Activated T-cell treated with anti-CD3 and anti-CD28 coated beads for 48 hours (primary cell): ENCODE data around the gene KCP.

Experiments
- DNase-seq: peaks from one replicate; pipeline ENCODE4 v3.0.0-alpha.2; 2020; ENCODE audit warnings: low read depth

Gene KCP

GRCh38 chr7:128939075-128939860 is 28.8 kb upstream of the KCP start:
- DNase-seq: no peak

GRCh38 chr7:128938544-128939074 is 28.1 kb upstream of the KCP start:
- no peak for DNase-seq

DNA sequence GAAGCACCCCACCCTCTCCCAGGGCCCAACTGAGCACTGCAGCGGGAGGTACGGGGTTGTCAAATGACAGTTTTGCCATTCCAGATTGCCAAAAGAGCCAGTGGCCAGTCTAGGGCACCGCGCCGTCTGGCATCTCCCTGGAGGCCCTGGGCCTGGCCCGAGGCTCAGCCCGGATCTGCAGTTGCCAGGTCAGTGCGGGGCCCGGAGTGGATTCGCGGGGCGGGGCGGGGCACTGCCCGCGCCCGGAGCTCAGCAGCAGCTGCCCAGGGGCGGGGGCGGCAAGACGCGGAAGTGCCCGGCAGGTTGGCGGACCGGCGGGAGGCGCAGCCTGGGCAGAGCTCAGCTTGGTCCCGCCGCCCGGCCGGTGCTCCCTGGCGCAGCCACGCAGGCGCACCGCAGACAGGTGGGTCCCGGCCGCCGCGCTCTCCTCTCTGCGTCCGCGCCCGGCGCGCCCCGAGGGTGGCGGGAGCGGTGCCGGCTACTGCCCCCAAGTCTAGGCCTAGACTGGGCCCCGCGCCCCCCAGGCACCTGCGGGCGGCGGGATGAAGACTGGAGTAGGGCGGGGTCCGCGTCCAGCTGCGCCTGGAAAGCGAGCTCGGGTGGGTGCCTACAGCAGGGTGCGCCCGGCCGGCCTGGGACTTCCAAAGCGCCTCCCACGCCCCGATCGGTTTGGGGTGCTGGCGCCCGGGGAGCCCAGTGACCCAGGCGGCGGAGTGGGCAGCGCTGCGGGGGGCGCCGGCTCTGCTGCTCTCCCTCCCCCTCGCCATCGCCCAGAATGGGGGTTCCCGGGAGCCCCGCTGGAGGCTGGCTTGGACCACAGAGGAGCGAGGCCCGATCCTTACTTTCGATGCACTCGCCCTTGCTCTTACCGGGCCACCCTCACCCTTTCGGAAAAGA is 27.4 kb upstream of the KCP start, which contains the start of gene IRF5:
TSS of gene IRF5 (plus strand) at position 281 of the 897 bp plus-strand sequence. CDS start 4,155 bp downstream, outside the sequence.
- no peak for DNase-seq

- DNase-seq: no peak
Measured at GRCh38 chr7:128937271-128937646, 26.8 kb upstream of the KCP start.

DNA sequence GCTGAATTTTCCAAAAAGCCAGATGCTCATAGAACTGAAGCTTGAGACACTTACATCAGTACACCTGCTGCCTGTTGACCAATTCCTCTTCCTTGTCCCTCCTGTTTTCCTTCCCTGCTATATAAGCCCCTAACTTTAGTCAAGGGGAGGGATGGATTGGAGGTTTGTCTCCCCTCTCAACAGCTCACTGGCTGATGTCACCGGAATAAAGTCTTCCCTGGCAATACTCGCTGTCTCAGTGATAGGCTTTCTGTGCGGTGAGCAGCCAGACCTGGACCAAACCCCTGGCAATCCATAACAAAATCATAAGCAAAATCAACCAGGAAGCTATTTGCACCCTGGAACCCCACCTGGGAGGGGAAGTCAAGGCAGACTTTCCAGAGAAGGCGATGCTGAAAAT is 26.3 kb upstream of the KCP start:
- DNase-seq: no peak

DNA sequence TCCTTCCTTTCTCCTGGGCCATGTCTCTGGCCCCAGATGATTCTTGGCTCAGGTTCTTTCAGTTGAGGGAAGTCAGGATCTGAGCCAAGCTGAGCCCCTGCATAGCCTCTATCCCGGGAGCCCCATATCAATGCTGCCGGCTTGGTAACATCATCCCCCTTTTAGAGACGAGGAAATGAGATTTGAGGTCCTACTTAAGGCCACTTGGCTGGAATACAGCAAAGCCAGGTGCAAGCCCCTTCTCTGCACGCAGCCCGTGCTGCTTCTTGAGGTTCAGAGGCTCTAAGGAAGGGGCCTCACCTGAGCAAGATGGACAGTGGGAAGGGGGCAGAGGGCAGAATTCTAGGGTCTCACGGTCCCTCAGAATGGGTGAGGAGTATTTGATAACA is 24.8 kb upstream of the KCP start:
- no peak for DNase-seq

DNA sequence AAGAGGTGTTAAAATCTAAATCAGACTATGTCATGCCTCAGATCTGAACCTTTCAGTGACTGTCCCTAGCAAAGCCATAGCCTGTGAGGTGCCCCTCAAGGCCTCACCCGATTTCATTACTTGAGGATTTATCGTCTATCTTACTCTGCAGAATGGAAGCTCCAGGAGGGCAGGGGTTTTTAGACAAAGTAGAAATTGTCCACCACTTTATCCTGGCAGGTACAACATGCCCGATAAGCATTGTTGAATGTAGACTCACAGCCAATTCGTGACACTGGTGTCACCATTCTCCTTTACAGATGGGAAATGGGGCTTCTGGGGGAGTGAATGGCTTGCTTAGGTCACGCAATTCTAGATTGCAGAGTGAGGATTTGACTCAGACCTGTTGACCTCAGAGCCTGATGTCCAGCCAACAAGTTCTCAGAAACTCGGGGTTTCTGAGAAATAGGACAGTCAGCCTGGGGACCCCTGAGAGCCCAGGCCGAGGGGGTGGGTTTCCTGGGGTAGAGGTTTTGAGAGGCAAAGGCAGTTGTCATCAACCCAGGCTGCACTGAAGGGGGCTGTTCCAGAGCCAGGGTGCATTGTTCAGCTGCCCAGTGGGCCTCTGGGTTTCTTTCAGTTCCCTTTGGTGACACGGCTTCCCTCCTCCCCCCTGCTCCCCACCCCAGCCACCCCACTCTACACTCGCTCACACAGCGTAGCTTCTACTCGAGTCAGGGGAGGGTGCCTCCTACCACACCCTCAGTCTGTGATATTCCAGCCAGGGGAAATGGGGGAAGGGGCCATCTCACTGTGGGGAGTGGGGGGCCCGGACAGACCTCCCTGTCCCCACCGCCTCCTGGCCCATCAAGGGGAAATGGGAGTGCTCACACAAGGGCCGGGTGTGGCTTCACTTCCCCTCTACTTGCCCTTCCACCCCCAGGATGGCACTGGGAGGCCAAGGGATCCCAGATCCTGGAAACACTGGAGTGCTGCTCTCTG is 24.1 kb upstream of the KCP start:
- no peak for DNase-seq

DNA sequence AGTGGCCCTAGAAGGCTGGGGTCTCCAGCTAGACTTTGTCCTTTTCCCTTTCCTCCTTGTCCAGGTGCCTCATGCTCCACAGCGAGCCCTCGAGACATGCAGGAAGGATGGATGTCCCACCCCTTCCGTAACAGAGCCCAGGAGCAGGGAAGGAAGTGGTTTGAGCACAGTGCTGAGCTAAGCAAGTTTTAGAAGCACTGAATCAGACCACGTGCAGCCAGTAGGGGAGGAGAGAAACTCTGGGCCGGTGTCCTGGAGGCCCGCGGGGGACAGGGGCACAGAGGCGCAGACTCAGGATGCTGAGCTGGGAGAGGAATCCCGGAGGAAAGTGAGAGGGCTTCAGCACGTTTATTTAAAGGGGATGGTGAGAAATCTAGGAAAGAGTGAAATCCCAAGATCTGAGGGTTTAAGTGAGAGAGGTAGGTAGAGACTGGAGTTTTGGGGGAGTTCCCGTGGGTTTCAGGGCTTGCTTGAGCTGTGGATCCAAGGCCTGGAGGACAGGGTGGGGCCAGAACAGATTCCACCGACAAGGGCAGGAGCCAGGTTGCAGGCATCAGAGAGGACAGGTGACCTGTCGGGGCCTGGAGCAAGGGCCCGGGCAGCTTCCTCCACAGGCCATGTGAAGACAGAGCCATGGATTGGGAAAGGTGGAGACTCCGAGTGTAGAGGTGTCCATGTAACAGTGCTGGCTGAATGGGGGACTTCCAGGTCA is 22.8 kb upstream of the KCP start:
- no peak for DNase-seq

DNA sequence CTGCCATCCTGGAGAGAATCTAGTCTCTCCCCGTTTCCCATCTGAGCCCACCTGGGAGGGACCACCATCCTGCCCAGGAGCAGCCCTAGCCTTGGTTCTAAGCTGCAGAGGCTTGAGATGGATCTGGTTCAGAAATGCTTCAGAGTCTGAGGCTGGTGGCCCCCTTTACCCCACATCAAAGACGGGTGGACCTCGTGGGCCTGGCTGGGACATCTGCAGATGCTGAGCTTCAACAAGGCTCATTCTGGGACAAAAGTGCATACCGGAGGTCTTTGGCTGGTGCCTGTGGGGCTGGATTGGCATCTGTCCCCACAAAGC is 22.3 kb upstream of the KCP start:
- no peak for DNase-seq

- DNase-seq: no peak
Measured at GRCh38 chr7:128931965-128932861, 21.7 kb upstream of the KCP start.

DNA sequence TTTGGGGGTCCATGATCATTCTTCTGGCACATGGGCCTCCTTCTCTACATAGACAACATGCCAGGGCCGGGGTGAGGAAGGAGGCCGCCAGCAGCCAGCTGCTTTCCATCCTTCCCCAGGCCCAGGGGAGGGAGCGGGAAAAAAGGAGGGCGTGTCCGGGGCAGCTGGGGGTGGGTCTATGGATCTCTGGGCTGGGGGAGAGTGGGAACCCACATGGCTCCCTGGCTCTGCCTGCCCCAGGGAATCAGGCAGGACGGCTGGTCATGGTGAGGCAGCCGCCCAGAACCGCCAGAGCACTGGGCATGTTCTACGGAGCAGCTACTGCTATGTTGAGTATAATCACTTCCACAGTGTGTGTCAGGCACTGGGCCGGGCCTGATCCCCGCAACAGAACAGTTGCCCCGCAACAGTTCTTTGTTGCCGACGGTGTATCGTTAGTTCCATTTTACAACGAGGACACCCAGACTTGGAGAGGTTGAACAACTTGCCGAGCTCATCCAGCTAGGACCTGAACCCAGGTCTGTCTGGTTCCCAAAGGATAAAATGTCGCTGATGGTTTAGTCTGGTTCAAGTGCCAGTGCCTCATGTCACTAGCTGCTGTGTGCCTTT is 20.8 kb upstream of the KCP start:
- no peak for DNase-seq

GRCh38 chr7:128928882-128929788 is 18.6 kb upstream of the KCP start:
- DNase-seq: no peak

DNA sequence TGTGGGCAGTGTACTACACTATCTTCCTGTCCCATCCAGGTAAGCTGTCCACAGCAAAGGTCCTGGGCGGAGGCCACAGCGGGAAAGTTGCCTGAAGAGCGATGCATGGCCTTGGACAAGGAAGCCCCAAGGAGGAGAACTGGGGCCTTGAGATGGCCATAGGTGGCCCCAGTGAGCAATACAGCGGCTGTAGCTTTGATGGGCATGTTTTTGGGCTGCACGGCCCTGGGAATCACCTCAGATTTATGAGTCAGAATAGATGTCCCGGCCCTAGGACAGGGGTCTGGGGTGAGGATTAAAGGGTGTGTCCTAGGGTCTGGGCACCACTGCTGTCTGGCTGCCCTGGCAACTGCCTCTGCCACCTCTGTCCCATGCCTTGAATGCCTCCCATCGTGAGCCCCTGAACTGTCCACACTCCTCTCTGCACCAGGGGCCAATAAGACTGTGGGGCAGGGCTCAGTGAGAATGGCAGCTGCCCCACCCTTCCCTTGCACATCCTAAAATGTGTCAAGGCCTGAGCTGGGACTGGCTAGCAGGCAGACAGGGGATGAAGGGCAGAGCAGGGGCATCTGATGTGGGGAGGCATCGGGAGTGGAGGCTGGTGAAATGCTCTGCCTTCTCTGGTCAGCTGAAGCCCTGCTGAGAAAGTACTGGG is 17.8 kb upstream of the KCP start:
- no peak for DNase-seq

DNA sequence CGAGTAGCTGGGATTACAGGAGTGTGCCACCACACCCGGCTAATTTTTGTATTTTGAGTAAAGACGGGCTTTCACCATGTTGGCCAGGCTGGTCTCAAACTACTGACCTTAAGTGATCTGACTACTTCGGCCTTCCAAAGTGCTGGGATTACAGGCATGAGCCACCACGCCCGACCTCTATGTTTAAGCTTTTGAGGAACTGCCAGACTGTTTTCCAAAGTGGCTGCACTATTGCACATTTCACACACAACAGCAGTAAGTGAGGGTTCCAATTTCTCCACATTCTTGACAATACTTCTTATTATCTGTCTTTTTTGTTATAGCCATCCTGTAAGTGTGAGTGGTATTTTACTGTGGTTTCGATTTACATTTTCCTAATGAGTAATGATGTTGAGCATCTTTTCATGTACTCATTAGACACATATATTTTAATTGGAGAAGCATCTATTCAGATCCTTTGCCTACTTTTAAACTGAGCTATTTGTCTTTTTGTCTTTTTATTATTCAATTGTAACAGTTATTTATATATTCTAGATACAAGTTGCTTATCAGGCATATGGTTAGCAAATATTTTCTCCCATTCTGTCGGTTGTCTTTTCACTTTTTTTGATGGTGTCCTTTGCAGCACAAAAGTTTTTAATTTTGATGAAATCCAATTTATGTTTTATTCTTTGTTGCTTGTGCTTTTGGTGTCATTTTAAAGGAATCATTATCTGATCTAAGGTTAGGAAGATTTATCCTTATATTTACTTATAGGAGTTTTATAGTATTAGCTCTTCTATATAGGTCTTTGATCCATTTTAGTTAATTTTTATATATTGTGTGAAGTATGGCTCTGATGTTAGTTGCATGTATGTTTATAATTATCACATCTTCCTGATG is 14.4 kb upstream of the KCP start:
- DNase-seq: no peak

DNA sequence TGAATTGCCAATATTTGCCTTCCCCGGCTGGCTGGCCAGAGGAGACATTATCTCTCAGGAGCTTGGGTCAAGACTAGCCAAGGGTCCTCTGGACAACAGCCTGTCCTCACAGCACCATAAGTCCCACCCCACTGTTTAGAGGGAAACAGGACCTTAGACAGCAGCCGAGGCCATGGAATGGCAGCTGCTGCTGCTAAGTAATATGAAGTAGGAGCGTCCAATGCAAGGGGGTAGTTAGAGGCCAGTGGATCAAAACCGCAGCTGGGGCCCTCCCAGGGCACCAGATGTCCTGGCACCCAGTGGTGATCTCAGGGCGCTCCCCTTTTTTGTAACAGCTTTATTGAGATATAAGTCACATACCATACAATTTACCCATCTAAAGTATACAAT is 12.9 kb upstream of the KCP start:
- DNase-seq: no peak

DNA sequence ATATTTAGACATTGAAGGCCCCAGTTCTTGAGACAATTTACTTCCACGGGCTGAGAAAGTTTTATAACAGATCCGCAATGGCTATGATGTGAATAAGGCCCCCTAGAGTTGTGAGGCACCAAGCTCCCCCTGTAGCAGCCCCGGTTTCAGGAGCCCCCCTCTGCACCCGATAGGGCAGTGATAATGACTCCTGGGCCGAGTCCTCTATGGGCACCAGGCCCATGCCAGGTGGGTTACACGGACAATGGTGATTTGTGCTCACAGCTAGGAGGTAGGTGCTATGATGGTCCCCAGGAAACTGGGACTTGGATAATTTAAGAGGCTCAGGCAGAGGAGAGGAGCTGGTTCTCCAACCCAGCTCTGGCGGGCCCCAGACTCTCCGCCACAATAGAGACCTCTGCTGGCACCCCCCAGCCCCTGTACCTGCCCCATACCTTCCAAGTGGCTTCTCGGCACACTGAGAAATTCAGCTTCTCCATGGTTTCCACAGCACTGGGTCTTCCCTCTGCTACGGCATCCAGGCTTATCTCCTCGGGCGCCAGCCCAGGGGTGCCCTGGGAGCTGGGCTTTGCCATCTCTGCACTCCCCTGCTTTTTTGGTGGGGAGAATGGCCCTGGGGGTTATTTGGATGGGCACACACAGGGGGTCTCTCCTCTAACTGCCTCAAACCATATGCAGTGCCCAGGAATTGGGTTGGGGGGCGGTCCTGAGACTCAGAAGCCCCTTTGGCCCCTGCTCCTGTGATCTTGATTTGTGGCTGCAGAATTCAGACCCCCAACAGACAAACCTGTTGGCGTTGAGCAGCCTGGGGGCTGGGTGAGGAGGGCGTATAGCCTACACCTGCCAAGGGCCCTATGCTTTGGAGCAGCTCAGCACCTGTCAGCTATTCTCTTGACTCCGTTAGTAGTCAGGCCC is 12.2 kb upstream of the KCP start:
- no peak for DNase-seq
